Raji (cell line): Measurements from ENCODE around the gene ITPR1.

Experiments used
- POLR2A ChIP-seq: IDR thresholded peaks from 2 replicates; pipeline ENCODE4 v1.6.1; 2011; ENCODE audit warnings: low read depth, low read length, control low read depth; ENCODE audit not compliant: insufficient read depth

ITPR1 gene

GRCh38 chr3:4696266-4696665, 203.1 kb downstream of the ITPR1 start:
- no peak for TF ChIP-seq POLR2A

- TF ChIP-seq POLR2A = no peak
Observed at GRCh38 chr3:4698125-4698821, 205.1 kb downstream of the ITPR1 start.

GRCh38 chr3:4703054-4703480, 209.9 kb downstream of the ITPR1 start:
- no peak for TF ChIP-seq POLR2A

GRCh38 chr3:4704552-4704951, 211.4 kb downstream of the ITPR1 start:
- no peak for TF ChIP-seq POLR2A

DNA sequence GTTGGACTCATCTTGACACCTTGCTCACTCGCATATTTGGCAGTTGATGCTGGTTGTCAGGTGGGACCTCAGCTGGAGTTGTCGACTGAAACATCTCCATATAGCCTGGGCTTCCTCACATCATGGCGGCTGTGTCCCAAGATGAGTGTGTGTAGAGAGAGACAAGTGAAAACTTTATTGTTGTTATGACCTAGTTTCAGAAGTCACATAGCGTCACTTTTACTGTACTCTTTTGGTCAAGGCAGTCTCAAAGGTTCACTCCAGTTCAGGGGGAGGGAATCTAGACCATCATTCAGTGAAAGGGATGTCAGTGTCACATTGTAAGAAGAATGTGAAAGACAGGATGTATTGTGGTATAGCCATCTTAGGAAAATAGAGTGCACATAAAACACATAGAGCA, 214.2 kb downstream of the ITPR1 start:
- TF ChIP-seq POLR2A = no peak

GRCh38 chr3:4708230-4708629, 215.1 kb downstream of the ITPR1 start:
- TF ChIP-seq POLR2A = no peak

DNA sequence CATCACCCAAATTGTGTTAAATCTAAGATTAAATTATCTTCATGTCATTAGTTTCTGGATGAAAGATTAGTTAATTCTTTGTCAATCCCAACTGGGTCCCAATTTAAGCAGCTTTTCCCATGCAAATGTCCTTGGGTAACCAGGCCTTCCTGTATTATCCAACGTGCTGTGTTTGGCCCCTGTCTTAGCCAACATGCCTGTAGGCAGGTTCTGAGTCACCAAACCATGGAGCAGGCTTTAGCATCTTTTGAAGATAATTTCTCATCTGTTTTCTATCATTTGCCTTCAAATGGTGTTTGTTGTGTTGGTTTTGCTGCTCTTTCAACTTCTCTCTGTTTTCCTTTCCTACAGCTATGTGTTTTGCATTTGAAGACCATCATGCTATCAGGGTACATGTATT, 216.2 kb downstream of the ITPR1 start:
- no peak for TF ChIP-seq POLR2A

DNA sequence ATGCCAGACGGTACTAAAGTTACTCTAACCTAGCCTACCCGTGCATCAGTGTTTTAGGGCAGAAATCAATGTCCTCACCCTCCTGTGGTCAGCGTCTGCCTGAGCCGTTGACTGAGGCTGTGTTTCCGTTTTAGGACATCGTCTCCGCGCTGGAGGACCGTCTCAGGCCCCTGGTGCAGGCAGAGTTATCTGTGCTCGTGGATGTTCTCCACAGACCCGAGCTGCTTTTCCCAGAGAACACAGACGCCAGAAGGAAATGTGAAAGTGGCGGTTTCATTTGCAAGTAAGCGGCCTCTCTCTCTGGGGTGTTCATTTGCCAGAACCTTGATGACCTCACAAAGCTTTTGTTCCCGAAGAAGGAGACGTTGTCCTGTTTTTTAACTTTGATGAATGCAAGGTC, 217.0 kb downstream of the ITPR1 start:
- TF ChIP-seq POLR2A = no peak

GRCh38 chr3:4711680-4711992, 218.5 kb downstream of the ITPR1 start:
- TF ChIP-seq POLR2A = no peak

DNA sequence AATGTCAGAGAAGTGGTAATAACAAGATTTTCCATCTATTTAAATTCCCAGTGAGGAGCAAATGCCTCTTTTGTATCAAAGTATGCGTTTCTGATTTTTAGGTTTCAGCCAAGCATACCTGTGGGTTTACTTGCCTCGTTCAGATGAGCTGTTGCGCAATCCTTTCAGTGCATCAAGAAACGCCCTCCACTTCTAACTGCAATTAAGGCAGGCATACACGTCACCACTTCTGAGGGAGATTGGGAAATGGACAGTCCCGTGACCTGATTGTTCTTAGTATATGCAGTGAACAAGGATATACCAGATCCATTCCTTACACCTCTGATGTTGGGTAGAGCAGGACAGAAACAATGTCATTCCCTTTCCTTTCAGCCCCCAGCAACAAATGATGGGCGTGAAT, 219.0 kb downstream of the ITPR1 start:
- TF ChIP-seq POLR2A = no peak

- no peak for TF ChIP-seq POLR2A
Observed at GRCh38 chr3:4714045-4714444, 220.9 kb downstream of the ITPR1 start.

DNA sequence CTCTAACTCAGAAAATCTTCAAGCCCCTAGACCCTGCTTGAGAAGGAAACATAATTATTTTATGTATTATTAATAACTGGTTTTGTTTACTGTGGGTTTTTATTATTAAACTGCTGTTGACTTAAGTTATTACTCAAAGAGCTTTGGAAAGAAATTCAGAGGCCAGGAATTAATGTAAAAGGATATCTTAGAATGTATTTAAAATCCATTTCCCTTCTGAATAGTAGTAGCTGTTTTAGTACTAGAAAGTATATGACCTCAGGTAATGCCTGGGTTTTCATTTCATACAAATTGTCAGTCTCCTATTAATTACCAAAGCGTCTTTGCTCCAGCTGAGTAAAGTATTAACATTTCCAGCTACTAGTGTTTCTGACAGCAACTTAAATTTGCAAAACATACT, 223.1 kb downstream of the ITPR1 start:
- no peak for TF ChIP-seq POLR2A

GRCh38 chr3:4716706-4717362, 223.7 kb downstream of the ITPR1 start:
- TF ChIP-seq POLR2A = no peak

GRCh38 chr3:4717363-4717740, 224.2 kb downstream of the ITPR1 start:
- no peak for TF ChIP-seq POLR2A

GRCh38 chr3:4718179-4718736, 225.1 kb downstream of the ITPR1 start:
- no peak for TF ChIP-seq POLR2A

DNA sequence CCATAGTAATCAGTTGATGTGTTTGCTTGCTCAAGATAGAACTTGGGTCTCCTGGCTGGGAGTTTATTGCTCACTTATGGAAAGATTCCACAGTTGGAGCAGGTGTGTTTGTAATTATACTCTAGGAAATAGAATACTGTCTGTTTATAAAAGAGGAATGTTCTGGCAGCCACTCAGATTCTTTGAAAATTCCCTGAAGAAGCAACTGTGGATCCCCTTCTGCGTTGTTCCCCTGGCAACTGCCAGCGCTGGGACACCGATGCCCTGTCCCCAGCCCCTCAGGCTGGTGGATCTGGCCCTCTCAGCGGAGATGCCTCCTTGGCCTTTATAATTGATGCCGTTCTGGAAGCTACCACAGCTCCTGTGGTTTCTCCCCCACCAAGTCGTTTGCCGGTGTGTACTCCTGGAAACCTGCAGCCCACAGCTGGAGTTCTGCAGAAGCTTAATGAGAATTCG, 225.9 kb downstream of the ITPR1 start:
- no peak for TF ChIP-seq POLR2A
